Fibroblast of upper back skin (primary cell): ENCODE data around the gene MTF1.

Experiments
- DNase-seq: peaks from one replicate; pipeline ENCODE4 v3.0.0-alpha.2; 2013

The MTF1 gene

GRCh38 chr1:37828410-37829074 is 30.9 kb downstream of the MTF1 start:
- no peak for DNase-seq

DNA sequence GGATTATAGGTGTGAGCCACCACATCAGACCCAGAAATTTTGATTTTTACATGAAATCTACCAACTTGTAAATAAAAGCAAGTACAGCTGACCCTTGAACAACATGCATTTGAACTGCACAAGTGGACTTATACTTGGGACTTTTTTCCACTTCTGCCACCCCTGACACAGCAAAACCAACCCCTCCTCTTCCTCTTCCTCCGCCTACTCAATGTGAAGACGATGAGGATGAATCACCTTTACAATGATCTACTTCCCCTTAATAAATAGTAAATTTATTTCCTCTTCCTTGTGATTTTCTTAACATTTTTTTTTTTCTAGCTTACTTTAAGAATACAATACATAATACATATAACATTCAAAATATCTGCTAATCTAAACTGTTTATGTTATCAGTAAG is 33.9 kb downstream of the MTF1 start:
- DNase-seq = no peak

DNA sequence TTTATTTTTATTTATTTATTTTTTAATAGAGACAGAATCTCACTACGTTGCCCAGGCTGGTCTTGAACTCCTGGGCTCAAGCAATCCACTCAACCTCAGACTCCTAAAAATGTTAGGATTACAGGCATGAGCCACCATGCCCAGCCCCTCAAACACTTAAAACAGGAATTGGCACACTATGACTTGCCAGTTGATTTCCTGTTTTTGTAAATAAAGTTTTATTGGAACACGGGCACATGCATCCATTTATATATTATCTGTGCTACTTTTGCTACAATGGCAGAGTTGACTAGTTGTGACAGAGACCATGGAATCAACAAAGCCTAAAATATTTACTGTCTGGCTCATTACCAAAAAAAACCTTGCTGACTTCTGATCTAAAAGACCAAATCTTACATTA is 35.4 kb downstream of the MTF1 start:
- no peak for DNase-seq

DNA sequence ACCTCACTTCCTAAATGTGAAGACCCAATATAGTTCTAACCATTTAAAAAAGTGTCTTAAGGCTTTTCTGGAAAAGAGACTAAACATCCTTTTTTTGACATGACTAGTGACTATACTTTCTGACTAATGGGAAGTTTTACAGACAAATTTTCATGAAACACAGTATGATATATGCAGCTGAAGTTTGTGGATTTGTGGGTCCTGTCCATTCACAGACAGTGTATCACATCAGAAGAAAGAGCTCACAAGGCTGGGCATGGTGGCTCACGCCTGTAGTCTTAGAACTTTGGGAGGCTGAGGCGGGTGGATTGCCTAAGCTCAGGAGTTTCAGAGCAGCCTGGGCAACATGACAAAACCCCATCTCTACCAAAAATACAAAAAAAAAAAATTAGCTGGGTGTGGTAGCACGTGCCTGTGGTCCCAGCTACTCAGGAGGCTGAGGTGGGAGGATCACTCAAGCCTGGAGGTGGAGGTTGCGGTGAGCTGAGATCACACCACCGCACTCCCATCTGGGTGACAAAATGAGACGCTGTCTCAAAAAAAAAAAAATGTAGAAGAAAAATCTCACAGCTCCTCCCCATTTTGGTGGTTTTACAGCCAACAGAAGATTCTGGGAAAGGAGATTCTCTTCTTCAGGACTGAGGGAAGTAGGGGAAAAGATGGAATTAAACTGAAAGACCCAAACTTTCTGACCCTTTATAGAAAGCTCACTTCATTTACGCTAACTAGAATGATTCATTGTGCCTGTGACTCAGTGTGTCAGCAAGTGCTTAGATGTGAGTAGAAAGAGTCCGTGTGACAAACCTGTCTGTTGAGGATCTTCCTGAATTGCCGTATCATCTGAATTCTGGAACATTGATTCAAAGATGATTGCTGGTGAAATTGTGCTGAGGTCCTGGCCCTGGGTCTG is 36.2 kb downstream of the MTF1 start:
- DNase-seq = no peak

DNA sequence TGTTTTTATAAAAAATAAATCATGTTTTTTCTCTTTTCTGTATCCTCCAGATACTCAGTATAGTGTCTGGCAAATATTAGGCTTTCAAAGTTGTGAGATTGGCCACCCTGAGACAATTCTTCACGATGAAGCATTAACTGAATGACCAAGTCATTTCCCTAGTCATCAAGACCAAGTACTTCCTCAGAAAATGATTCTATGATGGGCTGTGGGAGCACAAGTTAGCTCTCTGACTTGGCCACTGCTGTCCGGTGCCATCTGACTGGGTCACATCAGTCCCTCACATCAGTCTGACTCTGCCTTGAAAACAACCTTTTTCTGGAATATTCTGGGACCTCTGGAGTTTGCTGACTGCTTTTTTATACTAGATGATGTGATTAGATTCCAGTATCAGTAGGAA is 37.9 kb downstream of the MTF1 start:
- no peak for DNase-seq

- no peak for DNase-seq
These were observed 41.9 kb downstream of the MTF1 start for GRCh38 chr1:37817481-37817880.

- DNase-seq = no peak
These were observed 45.1 kb downstream of the MTF1 start for GRCh38 chr1:37814252-37814651.

DNA sequence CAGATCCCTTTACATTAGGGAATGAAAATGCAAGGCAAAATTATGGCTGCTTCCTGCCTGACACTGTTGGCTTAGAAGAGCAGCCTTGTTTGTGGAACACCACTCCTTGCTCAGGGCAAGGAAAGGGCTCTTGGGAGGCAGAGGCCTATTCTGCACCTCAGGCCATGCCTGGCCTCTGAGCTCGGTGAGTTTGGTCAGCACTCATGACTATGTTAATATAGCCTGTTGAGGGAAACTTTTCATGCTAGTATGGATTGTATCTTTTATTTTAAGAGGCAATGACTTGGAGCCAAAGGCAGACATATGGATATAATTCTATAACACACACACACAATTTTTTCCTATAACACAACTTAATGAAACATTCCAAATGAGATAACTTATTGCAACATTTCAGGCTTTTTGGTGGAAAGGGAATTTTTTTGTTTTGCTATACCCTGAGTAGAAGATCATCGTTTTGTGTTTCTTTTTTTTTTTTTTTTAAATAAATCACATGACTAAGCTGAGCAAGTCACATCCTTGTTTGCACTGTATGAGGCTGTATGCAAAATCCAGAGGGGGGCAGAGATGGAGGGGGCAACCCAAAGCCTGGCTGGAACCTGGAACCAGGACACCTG is 45.8 kb downstream of the MTF1 start:
- DNase-seq = no peak

GRCh38 chr1:37811027-37811655 is 48.3 kb downstream of the MTF1 start:
- peak; percentile 85 for DNase-seq

DNA sequence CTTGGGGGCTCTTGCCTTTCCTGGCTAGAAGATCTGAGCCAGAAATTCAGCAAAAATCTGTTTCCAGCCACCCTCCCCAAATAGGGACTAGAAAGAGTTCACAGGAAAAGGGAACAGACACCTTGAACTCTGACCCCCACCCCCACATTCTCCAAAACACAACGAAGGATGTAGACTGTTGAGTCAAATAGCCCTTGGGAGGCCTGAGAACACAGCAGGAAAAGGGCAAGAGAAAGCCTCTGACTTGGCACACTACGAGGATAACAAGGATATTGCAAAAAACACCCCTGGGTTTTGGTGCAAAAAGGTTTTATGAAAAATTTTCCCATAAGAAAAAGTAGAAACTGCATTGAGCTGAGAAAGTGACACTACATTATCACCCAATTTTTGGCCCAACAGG is 49.5 kb downstream of the MTF1 start:
- DNase-seq = no peak

DNA sequence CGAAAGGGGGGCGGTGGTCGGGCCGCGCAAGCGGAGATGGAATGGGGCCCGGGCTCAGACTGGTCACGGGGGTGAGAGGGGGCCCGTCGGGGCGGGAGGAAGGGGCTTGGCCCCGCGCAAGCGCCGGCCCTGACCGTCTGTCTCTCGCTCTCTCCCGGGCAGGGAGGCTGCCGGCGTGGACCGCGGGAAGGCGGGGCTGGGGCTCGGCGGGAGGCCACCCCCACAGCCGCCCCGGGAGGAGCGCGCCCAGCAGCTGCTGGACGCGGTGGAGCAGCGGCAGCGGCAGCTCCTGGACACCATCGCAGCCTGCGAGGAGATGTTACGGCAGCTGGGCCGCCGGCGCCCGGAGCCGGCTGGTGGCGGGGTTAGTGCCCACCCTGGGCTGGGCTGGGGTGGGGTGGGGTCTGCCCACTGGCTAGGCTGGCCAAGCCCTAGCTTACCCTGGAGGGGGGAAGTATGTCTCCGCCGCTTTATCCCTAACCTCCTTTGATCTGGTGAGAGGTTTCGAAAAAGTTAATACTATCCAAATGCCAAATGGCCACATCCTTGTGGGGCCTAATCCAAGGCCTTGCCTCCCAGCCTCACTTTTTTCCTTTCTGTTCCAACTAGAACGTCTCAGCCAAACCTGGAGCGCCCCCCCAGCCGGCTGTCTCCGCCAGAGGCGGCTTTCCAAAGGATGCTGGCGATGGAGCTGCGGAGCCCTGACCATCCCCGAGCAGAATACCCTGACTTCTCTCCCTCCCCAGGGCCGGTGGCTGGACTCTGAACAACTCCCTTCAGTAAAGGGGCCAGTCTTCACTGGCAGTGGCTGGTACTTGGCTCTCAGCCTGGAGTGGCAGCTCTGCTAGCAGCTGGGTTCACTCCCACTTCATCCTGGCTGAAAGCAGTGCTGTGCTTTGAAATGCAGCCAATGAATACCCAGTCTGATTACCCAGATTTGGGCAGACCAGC is 50.7 kb downstream of the MTF1 start:
- peak; percentile 80 for DNase-seq

- DNase-seq = peak; percentile 93
These were observed 51.6 kb downstream of the MTF1 start, which contains the start of the genes C1orf122 and YRDC for GRCh38 chr1:37807555-37808368. Gene C1orf122 (plus strand): TSS chr1:37807790. CDS start chr1:37808405, 615 bp downstream. Gene YRDC (minus strand): TSS chr1:37808208. CDS start chr1:37808180, 28 bp downstream.

DNA sequence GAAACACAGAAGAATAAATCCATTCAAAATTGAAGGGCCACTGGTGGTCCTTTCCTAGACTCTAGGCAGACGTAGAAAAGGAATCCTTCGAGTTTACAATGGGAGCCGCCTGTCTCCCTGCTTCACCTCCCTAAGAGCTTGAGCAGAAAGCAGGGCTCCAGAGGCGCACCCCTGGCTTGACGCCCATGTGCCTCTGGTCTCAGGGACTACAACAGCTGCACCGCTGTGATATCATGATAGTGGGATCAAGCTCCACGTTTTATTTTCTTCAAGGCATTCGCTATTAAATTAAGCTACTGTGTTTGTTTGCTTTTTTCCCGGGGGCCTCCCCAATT is 52.2 kb downstream of the MTF1 start:
- DNase-seq = no peak

GRCh38 chr1:37802439-37802838 is 57.0 kb downstream of the MTF1 start:
- no peak for DNase-seq

- DNase-seq = peak; percentile 9
These were observed 61.5 kb downstream of the MTF1 start for GRCh38 chr1:37797750-37798345.

- peak; percentile 41 for DNase-seq
These were observed 63.9 kb downstream of the MTF1 start for GRCh38 chr1:37795340-37796125.

GRCh38 chr1:37794372-37795339 is 64.7 kb downstream of the MTF1 start:
- no peak for DNase-seq

DNA sequence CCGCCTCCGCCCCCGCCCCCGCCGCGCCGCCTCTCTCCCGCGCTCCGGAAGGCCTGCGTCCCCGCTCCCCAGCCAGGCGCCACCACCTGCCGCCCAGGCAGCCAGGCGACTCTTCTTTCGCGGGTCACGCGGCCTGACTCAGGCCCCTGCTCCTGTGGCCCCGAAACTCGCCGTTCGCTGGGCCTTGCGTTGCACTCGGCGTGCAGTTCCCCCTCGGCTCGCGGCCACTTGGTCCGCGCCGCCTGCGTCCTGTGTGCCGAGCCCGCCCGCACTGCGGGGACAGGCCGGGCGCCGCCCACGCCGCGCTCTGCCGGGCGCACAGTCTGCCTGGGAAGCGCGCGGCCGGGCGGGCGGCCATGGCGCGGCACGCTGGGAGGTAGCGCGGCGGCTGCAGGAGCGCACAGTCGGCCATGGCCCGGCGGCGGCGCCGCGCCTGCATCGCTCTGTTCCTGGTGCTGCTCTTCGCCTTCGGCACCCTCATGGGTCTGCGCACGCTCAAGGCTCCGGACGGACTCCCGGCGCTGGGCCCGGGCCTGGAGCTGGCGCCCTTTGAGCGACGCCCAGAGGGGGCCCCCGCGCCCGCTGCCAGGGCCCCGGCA is 65.5 kb downstream of the MTF1 start, which contains the start of gene MANEAL:
TSS of gene MANEAL (plus strand) at position 75 of the 599 bp plus-strand sequence. CDS start at position 411, 336 bp downstream.
- DNase-seq = peak; percentile 25
